B cell (primary cell): Measurements from ENCODE around the gene MORF4L1. TPM values are rescaled to one million over a fixed set of nuclear protein-coding genes. Genes with fewer than 3 reads are reported as not detected.

Source experiments
- ATAC-seq: fragments of 200-7000 bp; cut with Tn5 transposase; one replicate; pipeline ENCODE4 v1.10.0; 2021; ENCODE audit warnings: low read depth, mild to moderate bottlenecking, moderate number of reproducible peaks, moderate library complexity
- CTCF ChIA-PET: fragments of 350-600 bp; sonication (Branson Sonifier 250); formaldehyde crosslinking; loops from one replicate; lab custom pipeline; 2021; ENCODE audit warnings: antibody characterized with exemption, inconsistent platforms; lab: Charles Lee
- POLR2A ChIA-PET: fragments of 350-600 bp; sonication (Branson Sonifier 250); formaldehyde crosslinking; loops from one replicate; lab custom pipeline; 2021; ENCODE audit warnings: antibody characterized with exemption; lab: Charles Lee
- DNase-seq: peaks from one replicate; pipeline ENCODE4 v3.0.0; 2013
- H2AFZ ChIP-seq: 2 replicates; pipeline ENCODE4 v1.6.1; 2012; ENCODE audit warnings: mild to moderate bottlenecking, low read depth, low read length; ENCODE audit not compliant: insufficient read depth, poor library complexity, severe bottlenecking
- H3K27ac ChIP-seq, 2 donors: 1 replicate in 1 of 2; 2 replicates in 1 of 2; pipeline ENCODE4 v1.5.1; 2012 to 2013; ENCODE audit warnings: low read length in 2 of 2, mild to moderate bottlenecking in 2 of 2, moderate library complexity in 1 of 2
- H3K27me3 ChIP-seq, 4 experiments: fragments of 200-600 bp in 1 of 4; sonication (generic) in 1 of 4; replicated peaks in 1 of 4; 1 replicate in 2 of 4; 2 replicates in 2 of 4; pipeline versions ENCODE4 v1.6.1 to v1.7.0; 2013 to 2016; ENCODE audit warnings: low read length in 3 of 4, mild to moderate bottlenecking in 2 of 4, mixed read lengths in 1 of 4, moderate library complexity in 1 of 4; ENCODE audit not compliant: insufficient read depth in 4 of 4, control insufficient read depth in 3 of 4; ENCODE audit errors: control extremely low read depth in 1 of 4
- H3K36me3 ChIP-seq, 2 experiments: replicated peaks in 1 of 2; 1 replicate in 1 of 2; 2 replicates in 1 of 2; pipeline versions ENCODE4 v1.6.1 to v1.7.1; 2013; ENCODE audit warnings: low read length in 1 of 2; ENCODE audit not compliant: insufficient read depth in 2 of 2, control insufficient read depth in 1 of 2; ENCODE audit errors: control extremely low read depth in 1 of 2, extremely low read depth in 1 of 2
- H3K4me1 ChIP-seq, 2 donors: fragments of 200-600 bp in 1 of 2; sonication (generic) in 1 of 2; 1 replicate in 1 of 2; 2 replicates in 1 of 2; pipeline versions ENCODE4 v1.5.1 to v1.6.1; 2013 to 2017; ENCODE audit warnings: low read length in 2 of 2; ENCODE audit not compliant: control insufficient read depth in 2 of 2, insufficient read depth in 2 of 2
- H3K4me2 ChIP-seq: replicated peaks from 2 replicates; pipeline ENCODE3; 2012; ENCODE audit warnings: mild to moderate bottlenecking, low read depth, low read length; ENCODE audit not compliant: poor library complexity, severe bottlenecking
- H3K4me3 ChIP-seq, 5 experiments: fragments of 200-600 bp in 1 of 5; sonication (generic) in 1 of 5; 1 replicate in 3 of 5; 2 replicates in 2 of 5; pipeline versions ENCODE4 v1.5.1 to v1.7.0; 2011 to 2016; ENCODE audit warnings: low read length in 4 of 5, mild to moderate bottlenecking in 4 of 5, low read depth in 2 of 5, control low read depth in 1 of 5, moderate library complexity in 1 of 5; ENCODE audit not compliant: insufficient read depth in 1 of 5; ENCODE audit errors: control extremely low read depth in 1 of 5, extremely low read depth in 1 of 5
- H3K79me2 ChIP-seq: fragments of 200-600 bp; sonication (generic); one replicate; pipeline ENCODE4 v1.6.0; 2016; ENCODE audit warnings: low read length; ENCODE audit not compliant: control insufficient read depth, insufficient read depth
- H3K9ac ChIP-seq: fragments of 200-600 bp; sonication (generic); 2 replicates; pipeline ENCODE4 v1.6.1; 2017; ENCODE audit warnings: mild to moderate bottlenecking, low read length, moderate library complexity
- H3K9me3 ChIP-seq, 3 donors: one replicate each; pipeline versions ENCODE4 v1.6.1 to v1.7.1; 2013; ENCODE audit warnings: low read length in 2 of 3; ENCODE audit not compliant: control insufficient read depth in 2 of 3, insufficient read depth in 1 of 3; ENCODE audit errors: control extremely low read depth in 1 of 3
- H4K20me1 ChIP-seq: 2 replicates; pipeline ENCODE4 v1.6.0; 2012; ENCODE audit warnings: mild to moderate bottlenecking, low read length; ENCODE audit not compliant: insufficient read depth, control insufficient read depth, poor library complexity, severe bottlenecking
- H3K27ac Mint-ChIP-seq: one replicate; pipeline ENCODE4 v1.8.0; 2021; ENCODE audit warnings: mixed read lengths
- H3K27me3 Mint-ChIP-seq: one replicate; pipeline ENCODE4 v1.8.0; 2021; ENCODE audit warnings: mixed read lengths
- H3K4me1 Mint-ChIP-seq: one replicate; pipeline ENCODE4 v1.8.0; 2021; ENCODE audit warnings: mixed read lengths
- H3K4me3 Mint-ChIP-seq: one replicate; pipeline ENCODE4 v1.8.0; 2021; ENCODE audit warnings: mixed read lengths
- H3K9me3 Mint-ChIP-seq: one replicate; pipeline ENCODE4 v1.8.0; 2022; ENCODE audit warnings: mixed read lengths; ENCODE audit not compliant: insufficient read depth
- CTCF ChIP-seq: fragments of 200-600 bp; IDR thresholded peaks from one replicate; pipeline ENCODE4 v1.8.0; 2022; ENCODE audit warnings: antibody characterized with exemption, mild to moderate bottlenecking
- EZH2 ChIP-seq: IDR thresholded peaks from 2 replicates; pipeline ENCODE4 v1.6.1; 2012; ENCODE audit warnings: borderline replicate concordance, low read depth, mild to moderate bottlenecking, moderate library complexity, low read length; ENCODE audit not compliant: insufficient read depth, poor library complexity, severe bottlenecking
- WGBS: methylation state at CpG from one replicate; pipeline ENCODE4 v1.1.5; 2013; ENCODE audit warnings: missing lambda C conversion rate; ENCODE audit not compliant: insufficient coverage; 5-methylcytosine and 5-hydroxymethylcytosine counted together
- intact Hi-C: fragments of 100-400 bp; cut with micrococcal nuclease; formaldehyde crosslinking; loops from one replicate; pipeline ENCODE4 v1.10.0; 2022
- polyA plus RNA-seq: library from polyadenylated mRNA; depleted of rRNA; stranded (reverse); fragments of >200 nt; gene quantifications from 2 replicates; pipeline ENCODE4 v1.2.3, GENCODE V29; 2012
- total RNA-seq, 2 donors: library from RNA; stranded (reverse); fragments of 120-200 nt in 1 of 2; gene quantifications; 1 replicate in 1 of 2; 2 replicates in 1 of 2; pipeline versions ENCODE4 v1.2.3 to v1.2.4, GENCODE V29; 2013 to 2022

MORF4L1 gene
- total and polyA plus RNA-seq, 2 donors (not counting 1 experiment from before 2014, with no cell fraction given): 79.0 to 242 TPM

- Histone ChIP-seq H3K36me3 (no peaks in the 10 kb centered on the region), H3K4me2 (no peak overlapping the region), H3K27ac (no peak overlapping the region), H2AFZ (no peak overlapping the region), H3K9ac (no peak overlapping the region), H3K27me3 (no peaks in the 10 kb centered on the region), H3K4me3 (no peak overlapping the region), H3K9me3 (no peaks in the 10 kb centered on the region), H4K20me1 (no peaks in the 10 kb centered on the region), H3K4me1 (peaks cover 0 to 10% of the 10 kb centered on the region in 2 donors), H3K79me2 (no peaks in the 10 kb centered on the region)
- Mint-ChIP-seq H3K27me3 (peaks cover 13% of the 10 kb centered on the region), H3K27ac (no peak overlapping the region), H3K4me3 (no peak overlapping the region), H3K9me3 (no peaks in the 10 kb centered on the region), H3K4me1 (peaks cover 8% of the 10 kb centered on the region)
- CTCF ChIA-PET: no interaction called here
- TF ChIP-seq CTCF: no peak
- TF ChIP-seq EZH2: no peak
- POLR2A ChIA-PET: interaction anchor here (0.6 kb wide), 1 partner anchor 7 kb away, joined by 3 read pairs; no protein-coding TSS in a partner anchor
- DNase-seq (no peak), ATAC-seq (no peak)
- intact Hi-C loops: no loop called here
- 80% methylated on average over 1 of the region's 2 CpGs for WGBS
Observed at GRCh38 chr15:78837131-78837530, 35.6 kb upstream of the MORF4L1 start.

- H2AFZ ChIP-seq: no peak overlapping the region
- H3K27me3 ChIP-seq: no peaks in the 10 kb centered on the region
- Mint-ChIP-seq H3K4me1 (peaks cover 9% of the 10 kb centered on the region), H3K27ac (no peak overlapping the region), H3K9me3 (no peaks in the 10 kb centered on the region), H3K4me3 (no peak overlapping the region), H3K27me3 (peaks cover 11% of the 10 kb centered on the region)
- H4K20me1 ChIP-seq: no peaks in the 10 kb centered on the region
- H3K9ac ChIP-seq: no peak overlapping the region
- H3K27ac ChIP-seq: no peak overlapping the region
- ChIA-PET CTCF (interaction anchor here (0.7 kb wide), 1 partner anchor 544 kb away, joined by 3 read pairs; no protein-coding TSS in a partner anchor), POLR2A (interaction anchor here (0.6 kb wide), 1 partner anchor 8 kb away, joined by 3 read pairs; no protein-coding TSS in a partner anchor)
- H3K9me3 ChIP-seq: no peaks in the 10 kb centered on the region
- H3K4me1 ChIP-seq: peaks cover 0 to 10% of the 10 kb centered on the region in 2 donors
- H3K36me3 ChIP-seq: no peaks in the 10 kb centered on the region
- DNase-seq (no peak), ATAC-seq (no peak)
- WGBS: over 99% methylated on average over 7 of the region's 8 CpGs
- no peak overlapping the region for H3K4me2 ChIP-seq
- no peak overlapping the region for H3K4me3 ChIP-seq
- intact Hi-C loops: no loop called here
- no peak for TF ChIP-seq EZH2
- no peak for TF ChIP-seq CTCF
- H3K79me2 ChIP-seq: no peaks in the 10 kb centered on the region
Observed at GRCh38 chr15:78837543-78837942, 35.1 kb upstream of the MORF4L1 start.
